ENCODE results near the gene ERP44. TPM values are rescaled to one million over a fixed set of nuclear protein-coding genes. Genes with fewer than 3 reads are reported as not detected.
A peak's percentile ranks its signal among the peaks of the same experiment; 100 is the strongest.
"Not testable (repeated sequence)": the region's sequence is repeated elsewhere in the genome, so short reads cannot be mapped to it uniquely, and the experiment has no call there.

Gene ERP44
- total RNA-seq, 5 donors from 2014 or later (not counting 1 experiment from before 2014, with no cell fraction given), result 11.3 to 15.1 (median 12.5) TPM

DNA sequence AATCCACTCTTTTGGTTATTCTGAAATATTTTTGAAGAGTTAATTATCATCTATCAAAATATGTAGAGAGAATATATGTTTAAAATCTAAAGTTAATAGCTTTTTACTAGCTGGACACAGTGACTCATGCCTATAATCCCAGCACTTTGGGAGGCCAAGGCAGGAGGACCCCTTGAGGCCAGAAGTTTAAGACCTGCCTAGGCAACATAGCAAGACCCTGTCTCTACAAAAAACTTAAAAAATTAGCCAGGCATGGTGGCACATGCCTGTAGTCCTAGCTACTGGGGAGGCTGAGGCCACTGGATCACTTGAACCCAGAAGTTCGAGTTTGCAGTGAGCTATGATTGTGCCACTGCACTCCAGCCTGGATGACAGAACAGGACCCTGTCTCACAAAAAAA, 36.1 kb downstream of the ERP44 start:
- POLR2A ChIA-PET, result not testable (repeated sequence)
- CTCF ChIA-PET, result interaction anchor here in 1 of 2 donors (1.1 kb wide), 1 partner anchor 10 kb away, joined by 4 read pairs; no protein-coding TSS in a partner anchor
- WGBS (ENCODE audit: insufficient coverage), result no CpG with 5 or more reads among the region's 1 CpG

DNA sequence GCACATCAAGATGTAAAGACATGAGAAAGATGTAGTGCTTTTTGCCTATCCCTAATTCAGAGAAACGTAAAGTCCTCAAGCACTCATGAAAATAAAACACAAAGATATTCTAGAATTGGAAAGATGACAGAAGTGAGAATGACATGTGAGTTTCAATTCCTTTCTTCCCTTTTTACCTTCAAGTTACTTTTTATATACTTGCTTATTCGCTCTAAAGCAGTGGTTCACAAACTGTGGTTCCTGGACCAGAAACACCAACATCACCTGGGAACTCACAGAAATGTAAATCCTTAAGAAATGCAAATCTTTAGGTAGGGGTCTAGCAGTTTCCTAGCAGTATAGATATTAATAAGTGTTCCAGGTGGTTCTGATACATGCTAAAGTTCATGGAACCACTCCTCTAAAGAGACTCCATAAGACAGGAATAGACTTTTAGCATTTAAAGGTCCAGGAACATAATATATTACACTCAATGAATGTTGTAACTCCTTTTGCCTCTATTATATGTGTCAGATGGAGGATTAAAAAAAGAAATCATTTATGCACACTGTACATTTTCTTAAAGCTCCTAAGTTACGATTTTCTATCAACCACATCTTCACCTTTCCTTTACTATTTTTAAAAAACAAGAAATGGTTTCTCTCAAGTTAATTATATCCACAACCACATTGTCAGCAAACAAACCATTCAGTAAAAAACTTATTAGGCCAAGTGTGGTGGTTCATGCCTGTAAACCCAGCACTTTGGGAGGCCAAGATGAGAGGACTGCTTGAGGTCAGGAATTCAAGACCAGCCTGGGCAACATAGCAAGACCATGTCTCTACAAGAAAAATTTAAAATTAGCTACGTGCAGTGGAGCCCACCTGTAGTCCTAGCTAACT, 39.9 kb downstream of the ERP44 start:
- DNase-seq (no peak), ATAC-seq (replicated peaks in 1 of 4) (no peak)
- Histone ChIP-seq H3K27me3 (replicated peaks in 1 of 2; ENCODE audit: control insufficient read depth in 2 of 2, extremely low read depth in 1 of 2, insufficient read depth in 2 of 2, low read length in 1 of 2) (no peaks in the 10 kb centered on the region), H3K4me1 (ENCODE audit: control insufficient read depth in 1 of 2, extremely low read depth in 1 of 2, insufficient read depth in 2 of 2, low read length in 2 of 2) (no peaks in the 10 kb centered on the region), H3K4me3 (ENCODE audit: control insufficient read depth in 1 of 2, extremely low read depth in 1 of 2, low read length in 1 of 2) (no peak overlapping the region), H3K36me3 (ENCODE audit: control insufficient read depth in 2 of 2, extremely low read depth in 1 of 2, insufficient read depth in 1 of 2, low read length in 1 of 2) (peaks cover 4 to 7% of the 10 kb centered on the region in 2 donors), H3K27ac (ENCODE audit: low read length) (no peak overlapping the region), H3K9me3 (no peaks in the 10 kb centered on the region)
- Mint-ChIP-seq H3K9me3 (no peaks in the 10 kb centered on the region), H3K4me1 (peaks cover 8 to 30% (median 15%) of the 10 kb centered on the region in 3 donors), H3K27me3 (no peaks in the 10 kb centered on the region), H3K4me3 (no peak overlapping the region), H3K36me3 (peaks cover 20% of the 10 kb centered on the region), H3K27ac (no peak overlapping the region)
- POLR2A ChIA-PET, result no interaction called here
- no CpG with 5 or more reads among the region's 4 CpGs for WGBS (ENCODE audit: insufficient coverage)
- CTCF ChIA-PET, result no interaction called here

More for the DNA sequence above, 36.1 kb downstream of the ERP44 start:
- H3K9me3 Mint-ChIP-seq; DNase-seq; ATAC-seq (replicated peaks in 1 of 4); H3K27me3 Mint-ChIP-seq; H3K36me3 ChIP-seq (ENCODE audit: control insufficient read depth in 2 of 2, extremely low read depth in 1 of 2, insufficient read depth in 1 of 2, low read length in 1 of 2); H3K27ac ChIP-seq (ENCODE audit: low read length); H3K27ac Mint-ChIP-seq; H3K4me3 Mint-ChIP-seq; H3K9me3 ChIP-seq; H3K4me1 ChIP-seq (ENCODE audit: control insufficient read depth in 1 of 2, extremely low read depth in 1 of 2, insufficient read depth in 2 of 2, low read length in 2 of 2); H3K27me3 ChIP-seq (replicated peaks in 1 of 2; ENCODE audit: control insufficient read depth in 2 of 2, extremely low read depth in 1 of 2, insufficient read depth in 2 of 2, low read length in 1 of 2); H3K4me3 ChIP-seq (ENCODE audit: control insufficient read depth in 1 of 2, extremely low read depth in 1 of 2, low read length in 1 of 2): not testable (repeated sequence)
- Mint-ChIP-seq H3K36me3 (peaks cover 17% of the 10 kb centered on the region), H3K4me1 (peaks cover 21 to 39% (median 23%) of the 10 kb centered on the region in 3 donors)

DNA sequence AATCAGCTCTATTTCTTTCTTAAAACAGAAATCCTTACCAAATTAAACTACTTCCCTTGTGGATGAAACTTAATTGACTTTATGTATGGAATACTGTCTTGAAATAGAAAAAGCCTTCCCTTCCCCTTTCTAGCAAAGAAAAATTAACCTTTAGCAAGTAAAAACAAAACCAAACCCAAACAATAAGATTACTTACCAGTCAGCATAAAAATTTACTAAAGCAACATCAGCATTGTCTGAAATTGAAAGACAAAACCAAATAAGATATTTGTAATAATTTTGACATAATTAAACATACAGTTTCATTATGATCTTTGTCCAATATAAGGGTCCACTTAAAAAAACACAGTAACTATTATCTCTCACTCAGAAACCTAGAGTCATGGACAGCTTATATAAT, 41.2 kb downstream of the ERP44 start:
- ATAC-seq (replicated peaks in 1 of 4), result no peak
- Histone ChIP-seq H3K36me3 (ENCODE audit: control insufficient read depth in 2 of 2, extremely low read depth in 1 of 2, insufficient read depth in 1 of 2, low read length in 1 of 2) (peaks cover 4 to 7% of the 10 kb centered on the region in 2 donors), H3K27ac (ENCODE audit: low read length) (no peak overlapping the region), H3K9me3 (no peaks in the 10 kb centered on the region), H3K4me1 (ENCODE audit: control insufficient read depth in 1 of 2, extremely low read depth in 1 of 2, insufficient read depth in 2 of 2, low read length in 2 of 2) (no peaks in the 10 kb centered on the region), H3K4me3 (ENCODE audit: control insufficient read depth in 1 of 2, extremely low read depth in 1 of 2, low read length in 1 of 2) (no peak overlapping the region), H3K27me3 (replicated peaks in 1 of 2; ENCODE audit: control insufficient read depth in 2 of 2, extremely low read depth in 1 of 2, insufficient read depth in 2 of 2, low read length in 1 of 2) (no peaks in the 10 kb centered on the region)
- ChIA-PET CTCF (no interaction called here), POLR2A (interaction anchor here in 1 of 2 donors (0.6 kb wide), 1 partner anchor 13 kb away, joined by 3 read pairs; no protein-coding TSS in a partner anchor)
- no peak for DNase-seq
- Mint-ChIP-seq H3K4me3 (no peak overlapping the region), H3K27ac (peak overlapping the region in 1 of 2 donors; percentile 29), H3K36me3 (peaks cover 20% of the 10 kb centered on the region), H3K27me3 (no peaks in the 10 kb centered on the region), H3K9me3 (no peaks in the 10 kb centered on the region), H3K4me1 (peaks cover 12 to 24% (median 16%) of the 10 kb centered on the region in 3 donors)

DNA sequence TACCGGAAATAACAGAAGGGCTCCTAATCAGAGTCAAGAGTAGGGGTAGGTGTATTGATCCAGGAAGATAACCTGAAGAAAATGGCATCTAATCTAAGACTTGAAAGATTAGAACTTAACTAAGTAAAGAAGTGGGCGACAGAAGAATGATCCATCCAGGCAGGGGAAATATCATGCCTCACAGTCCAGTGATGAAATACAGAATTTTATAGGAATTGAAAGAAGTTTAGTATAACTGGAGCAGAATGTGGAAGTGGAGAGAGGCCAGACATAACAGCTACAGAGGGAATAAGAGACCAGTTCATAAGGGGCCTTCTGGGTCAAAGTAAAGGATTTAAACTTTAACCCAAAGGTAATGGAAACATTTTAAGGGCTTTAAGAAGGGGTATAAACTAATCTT, 42.2 kb downstream of the ERP44 start:
- 100% methylated on average over 2 of the region's 2 CpGs for WGBS (ENCODE audit: insufficient coverage)
- Mint-ChIP-seq H3K27ac (peak overlapping the region in 1 of 2 donors; percentile 10), H3K9me3 (no peaks in the 10 kb centered on the region), H3K27me3 (no peaks in the 10 kb centered on the region), H3K4me3 (no peak overlapping the region), H3K4me1 (peaks cover 12 to 25% (median 14%) of the 10 kb centered on the region in 3 donors), H3K36me3 (peaks cover 26% of the 10 kb centered on the region)
- H3K27ac ChIP-seq (ENCODE audit: low read length), result no peak overlapping the region
- no peaks in the 10 kb centered on the region for H3K4me1 ChIP-seq (ENCODE audit: control insufficient read depth in 1 of 2, extremely low read depth in 1 of 2, insufficient read depth in 2 of 2, low read length in 2 of 2)
- POLR2A ChIA-PET, result no interaction called here
- no peaks in the 10 kb centered on the region for H3K9me3 ChIP-seq
- DNase-seq (no peak), ATAC-seq (replicated peaks in 1 of 4) (no peak)
- peaks cover 4 to 10% of the 10 kb centered on the region in 2 donors for H3K36me3 ChIP-seq (ENCODE audit: control insufficient read depth in 2 of 2, extremely low read depth in 1 of 2, insufficient read depth in 1 of 2, low read length in 1 of 2)
- H3K4me3 ChIP-seq (ENCODE audit: control insufficient read depth in 1 of 2, extremely low read depth in 1 of 2, low read length in 1 of 2), result no peak overlapping the region
- H3K27me3 ChIP-seq (replicated peaks in 1 of 2; ENCODE audit: control insufficient read depth in 2 of 2, extremely low read depth in 1 of 2, insufficient read depth in 2 of 2, low read length in 1 of 2), result no peaks in the 10 kb centered on the region
- CTCF ChIA-PET, result interaction anchor here in 1 of 2 donors (0.5 kb wide), 1 partner anchor 384 kb away, joined by 8 read pairs; no protein-coding TSS in a partner anchor

DNA sequence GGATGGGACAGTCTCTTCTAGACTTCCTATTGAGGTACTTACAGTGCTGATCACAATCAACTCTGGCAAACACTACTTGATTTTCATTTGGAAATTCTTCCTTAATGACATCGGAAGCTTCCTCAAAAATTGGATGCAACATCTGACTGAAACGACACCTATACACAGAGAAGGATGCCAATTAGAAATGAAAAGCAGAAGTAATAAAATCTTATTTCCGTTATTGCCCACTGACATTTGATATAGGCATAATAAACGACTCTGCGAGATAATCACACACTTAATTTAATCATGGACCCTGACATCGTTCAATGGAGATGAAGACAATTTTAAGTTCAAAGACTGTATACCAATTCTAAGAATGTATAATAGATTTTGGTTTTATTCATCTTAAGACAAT, 46.4 kb downstream of the ERP44 start:
- peaks cover 15 to 20% (median 15%) of the 10 kb centered on the region in 3 donors for H3K4me1 Mint-ChIP-seq
- H3K36me3 Mint-ChIP-seq, result peaks cover 41% of the 10 kb centered on the region
- ATAC-seq (replicated peaks in 1 of 4), result no peak

DNA sequence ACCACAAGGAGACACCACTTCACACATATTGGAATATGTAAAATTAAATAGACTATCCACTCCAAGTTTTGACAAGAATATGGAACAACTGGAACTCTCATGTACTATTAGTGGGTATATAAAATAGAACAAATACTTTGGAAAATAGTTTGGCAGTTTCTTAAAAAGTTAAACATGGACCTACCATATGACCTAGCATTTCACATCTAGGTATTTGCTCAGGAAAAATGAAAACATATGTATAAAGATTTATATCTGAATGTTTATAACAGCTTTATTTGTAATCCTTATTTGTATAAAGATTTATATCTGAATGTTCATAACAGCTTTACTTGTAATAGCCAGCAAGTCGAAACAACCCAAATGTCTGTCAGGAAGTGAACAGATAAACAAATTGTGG, 49.2 kb downstream of the ERP44 start:
- peaks cover 52% of the 10 kb centered on the region for H3K36me3 Mint-ChIP-seq
- ATAC-seq (replicated peaks in 1 of 4), result no peak
- no CpG with 5 or more reads among the region's 1 CpG for WGBS (ENCODE audit: insufficient coverage)
- ChIA-PET CTCF (no interaction called here), POLR2A (no interaction called here)
- Histone ChIP-seq H3K4me3 (ENCODE audit: control insufficient read depth in 1 of 2, extremely low read depth in 1 of 2, low read length in 1 of 2) (no peak overlapping the region), H3K36me3 (ENCODE audit: control insufficient read depth in 2 of 2, extremely low read depth in 1 of 2, insufficient read depth in 1 of 2, low read length in 1 of 2) (peaks cover 5 to 7% of the 10 kb centered on the region in 2 donors), H3K27ac (ENCODE audit: low read length) (no peak overlapping the region), H3K9me3 (no peaks in the 10 kb centered on the region), H3K4me1 (ENCODE audit: control insufficient read depth in 1 of 2, extremely low read depth in 1 of 2, insufficient read depth in 2 of 2, low read length in 2 of 2) (no peaks in the 10 kb centered on the region), H3K27me3 (replicated peaks in 1 of 2; ENCODE audit: control insufficient read depth in 2 of 2, extremely low read depth in 1 of 2, insufficient read depth in 2 of 2, low read length in 1 of 2) (no peaks in the 10 kb centered on the region)
- no peak overlapping the region for H3K4me3 Mint-ChIP-seq
- no peak overlapping the region for H3K27ac Mint-ChIP-seq
- DNase-seq, result no peak
- no peaks in the 10 kb centered on the region for H3K27me3 Mint-ChIP-seq
- peaks cover 23 to 34% (median 24%) of the 10 kb centered on the region in 3 donors for H3K4me1 Mint-ChIP-seq
- no peaks in the 10 kb centered on the region for H3K9me3 Mint-ChIP-seq

More for the DNA sequence above, 46.4 kb downstream of the ERP44 start:
- Histone ChIP-seq H3K4me3 (ENCODE audit: control insufficient read depth in 1 of 2, extremely low read depth in 1 of 2, low read length in 1 of 2) (no peak overlapping the region), H3K4me1 (ENCODE audit: control insufficient read depth in 1 of 2, extremely low read depth in 1 of 2, insufficient read depth in 2 of 2, low read length in 2 of 2) (no peaks in the 10 kb centered on the region), H3K27ac (ENCODE audit: low read length) (no peak overlapping the region), H3K36me3 (ENCODE audit: control insufficient read depth in 2 of 2, extremely low read depth in 1 of 2, insufficient read depth in 1 of 2, low read length in 1 of 2) (peaks cover 4 to 5% of the 10 kb centered on the region in 2 donors), H3K9me3 (no peaks in the 10 kb centered on the region), H3K27me3 (replicated peaks in 1 of 2; ENCODE audit: control insufficient read depth in 2 of 2, extremely low read depth in 1 of 2, insufficient read depth in 2 of 2, low read length in 1 of 2) (no peaks in the 10 kb centered on the region)
- no peak for DNase-seq
- no CpG with 5 or more reads among the region's 6 CpGs for WGBS (ENCODE audit: insufficient coverage)
- no peak overlapping the region for H3K4me3 Mint-ChIP-seq
- H3K27ac Mint-ChIP-seq, result no peak overlapping the region
- H3K27me3 Mint-ChIP-seq, result no peaks in the 10 kb centered on the region
- ChIA-PET CTCF (no interaction called here), POLR2A (no interaction called here)
- H3K9me3 Mint-ChIP-seq, result no peaks in the 10 kb centered on the region

All from T-cell (primary cell).